SK-N-MC (cell line): ENCODE results near the gene AIP.

Experiments used
- EZH2 ChIP-seq: fragments of 200-600 bp; sonication (generic); IDR thresholded peaks from one replicate; pipeline ENCODE4 v1.6.1; 2017; ENCODE audit warnings: antibody characterized with exemption
- FOXP2 ChIP-seq: optimal IDR thresholded peaks from 2 replicates; pipeline ENCODE3; 2011; ENCODE audit warnings: mild to moderate bottlenecking, moderate library complexity; ENCODE audit not compliant: insufficient read depth; ENCODE audit errors: extremely low read length, control extremely low read depth
- POLR2AphosphoS5 ChIP-seq: IDR thresholded peaks from 2 replicates; pipeline ENCODE4 v1.6.1; 2012; ENCODE audit warnings: mild to moderate bottlenecking, low read depth, low read length, borderline replicate concordance

DNA sequence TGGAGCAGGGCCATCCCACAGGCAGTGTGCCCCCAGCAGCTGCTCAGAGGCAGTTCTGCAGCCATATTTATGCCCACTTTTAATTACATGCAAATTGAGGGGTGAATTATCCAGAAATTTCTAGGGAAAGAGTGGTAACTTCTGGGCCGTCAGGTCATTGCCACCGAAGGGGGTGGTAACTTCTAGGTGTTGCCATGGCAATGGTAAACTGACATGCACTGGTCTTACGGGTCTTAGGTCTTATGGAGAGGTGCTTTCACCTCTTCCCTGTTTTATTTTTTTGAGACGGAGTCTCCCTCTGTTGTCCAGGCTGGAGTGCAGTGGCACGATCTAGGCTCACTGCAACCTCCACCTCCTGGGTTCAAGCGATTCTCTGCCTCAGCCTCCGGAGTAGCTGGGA is 9.9 kb upstream of the AIP start:
- no peak for TF ChIP-seq POLR2AphosphoS5
- no peak for TF ChIP-seq EZH2
- TF ChIP-seq FOXP2 = no peak
